Measurements from ENCODE around the gene RPS6KB2. TPM values are rescaled to one million over a fixed set of nuclear protein-coding genes. Genes with fewer than 3 reads are reported as not detected.

The RPS6KB2 gene
- total and polyA plus RNA-seq, 2 donors (not counting 3 experiments of a cell fraction or from before 2014, with no cell fraction given): 53.8 to 60.0 TPM

GRCh38 chr11:67429722-67430121, 1.4 kb downstream of the RPS6KB2 start:
- intact Hi-C loops (cut with micrococcal nuclease) (loop anchor here (2.0 kb wide), 1 partner anchor 39 kb away; the partner anchor contains the start of gene TMEM134), dilution Hi-C loops (cut with MboI; ENCODE audit: extremely low pct_ligation_motif_present, low sequenced_read_pairs) (no loop called here)
- H3K27ac ChIP-seq (ENCODE audit: insufficient read depth, low read depth, low read length): no peak overlapping the region
- CTCF ChIA-PET: no interaction called here
- no TSS peak for BruUV-seq (replicated peaks)
- TF ChIP-seq CTCF (IDR thresholded peaks at IDR 0.05; ENCODE audit: extremely low read depth in 1 of 2, insufficient read depth in 1 of 2, low read depth in 1 of 2, low read length in 2 of 2) (no peak), MYC (IDR thresholded peaks at IDR 0.05; ENCODE audit: low read depth, low read length) (no peak), EZH2 (IDR thresholded peaks at IDR 0.05; ENCODE audit: borderline replicate concordance, low read depth, low read length, severe bottlenecking) (no peak), FOS (IDR thresholded peaks at IDR 0.05; ENCODE audit: borderline replicate concordance, insufficient read depth, low read length) (no peak), MAX (IDR thresholded peaks at IDR 0.05; ENCODE audit: insufficient read depth, insufficient read length) (no peak), JUN (IDR thresholded peaks at IDR 0.05; ENCODE audit: borderline replicate concordance, insufficient read depth, insufficient read length, low read depth) (no peak), POLR2A (IDR thresholded peaks at IDR 0.05; ENCODE audit: low read depth, low read length) (no peak), GATA2 (IDR thresholded peaks at IDR 0.05; ENCODE audit: insufficient read depth, insufficient read length, low read depth, low read length) (no peak), POLR2AphosphoS5 (IDR thresholded peaks at IDR 0.05; ENCODE audit: insufficient read depth, low read depth, low read length) (no peak)
- no peaks in the 10 kb centered on the region for H3K9me1 ChIP-seq (replicated peaks; ENCODE audit: control insufficient read depth, extremely low read depth, insufficient read depth, low read length)
- no peaks in the 10 kb centered on the region for H3K9me3 ChIP-seq (replicated peaks; ENCODE audit: control insufficient read depth, insufficient read depth, low read length)
- H2AFZ ChIP-seq (ENCODE audit: low read depth, low read length): no peak overlapping the region
- POLR2A ChIA-PET: no interaction called here
- H3K4me3 ChIP-seq (replicated peaks in 1 of 3; ENCODE audit: insufficient read depth in 1 of 3, low read depth in 1 of 3, low read length in 3 of 3): no peak overlapping the region
- H3K79me2 ChIP-seq (ENCODE audit: control insufficient read depth, insufficient read depth, low read length): peaks cover 10% of the 10 kb centered on the region
- no peaks in the 10 kb centered on the region for H3K27me3 ChIP-seq (ENCODE audit: control insufficient read depth in 2 of 2, insufficient read depth in 2 of 2, low read length in 2 of 2)
- H3K9ac ChIP-seq (replicated peaks; ENCODE audit: extremely low read depth, insufficient read depth, low read length): no peak overlapping the region
- no peaks in the 10 kb centered on the region for H3K4me1 ChIP-seq (ENCODE audit: control insufficient read depth, extremely low read depth, insufficient read depth, low read length)
- no peaks in the 10 kb centered on the region for H4K20me1 ChIP-seq (replicated peaks; ENCODE audit: control insufficient read depth, extremely low read depth, insufficient read depth, low read length)
- FAIRE-seq: peak; percentile 26
- peaks cover 0 to 26% of the 10 kb centered on the region in 2 experiments for H3K36me3 ChIP-seq (ENCODE audit: control insufficient read depth in 2 of 2, extremely low read depth in 1 of 2, insufficient read depth in 2 of 2, low read length in 2 of 2)
- DNase-seq (ENCODE audit: low read depth, low spot score): no peak
- H3K4me2 ChIP-seq (ENCODE audit: insufficient read depth, low read length): no peak overlapping the region

Data from endothelial cell of umbilical vein (primary cell).